Mesothelial cell of epicardium (in vitro differentiated cells): ENCODE data around the gene SLCO2A1. TPM values are rescaled to one million over a fixed set of nuclear protein-coding genes. Genes with fewer than 3 reads are reported as not detected.

Experiments used
- DNase-seq, 2 experiments: peaks; one replicate each; pipeline ENCODE4 v3.0.0; 2021; ENCODE audit warnings: low spot score in 2 of 2; ENCODE audit not compliant: unreplicated experiment in 2 of 2
- H3K27ac Mint-ChIP-seq: 2 replicates; pipeline ENCODE4 v1.8.0; 2021; ENCODE audit warnings: mixed read lengths
- H3K27me3 Mint-ChIP-seq: 2 replicates; pipeline ENCODE4 v1.8.0; 2021; ENCODE audit warnings: low read depth, mixed read lengths
- H3K36me3 Mint-ChIP-seq: 2 replicates; pipeline ENCODE4 v1.8.0; 2021; ENCODE audit warnings: mixed read lengths
- H3K4me1 Mint-ChIP-seq: 2 replicates; pipeline ENCODE4 v1.8.0; 2021; ENCODE audit warnings: mixed read lengths
- H3K4me3 Mint-ChIP-seq: 2 replicates; pipeline ENCODE4 v1.8.0; 2021; ENCODE audit warnings: mild to moderate bottlenecking, moderate library complexity, mixed read lengths
- H3K9me3 Mint-ChIP-seq: 2 replicates; pipeline ENCODE4 v1.8.0; 2021; ENCODE audit warnings: mixed read lengths
- total RNA-seq: library from RNA; stranded (reverse); gene quantifications from 3 replicates; pipeline ENCODE4 v1.2.1, GENCODE V29; 2021
- TF ChIP-seq, protein P1 (sequence below): fragments of 200-600 bp; sonication (generic); IDR thresholded peaks from one replicate; pipeline ENCODE4 v1.5.0; 2021; ENCODE audit warnings: antibody characterized with exemption; ENCODE audit not compliant: unreplicated experiment

Gene SLCO2A1
- total RNA-seq, 1 donor from 2014 or later: 24.1 TPM

DNA sequence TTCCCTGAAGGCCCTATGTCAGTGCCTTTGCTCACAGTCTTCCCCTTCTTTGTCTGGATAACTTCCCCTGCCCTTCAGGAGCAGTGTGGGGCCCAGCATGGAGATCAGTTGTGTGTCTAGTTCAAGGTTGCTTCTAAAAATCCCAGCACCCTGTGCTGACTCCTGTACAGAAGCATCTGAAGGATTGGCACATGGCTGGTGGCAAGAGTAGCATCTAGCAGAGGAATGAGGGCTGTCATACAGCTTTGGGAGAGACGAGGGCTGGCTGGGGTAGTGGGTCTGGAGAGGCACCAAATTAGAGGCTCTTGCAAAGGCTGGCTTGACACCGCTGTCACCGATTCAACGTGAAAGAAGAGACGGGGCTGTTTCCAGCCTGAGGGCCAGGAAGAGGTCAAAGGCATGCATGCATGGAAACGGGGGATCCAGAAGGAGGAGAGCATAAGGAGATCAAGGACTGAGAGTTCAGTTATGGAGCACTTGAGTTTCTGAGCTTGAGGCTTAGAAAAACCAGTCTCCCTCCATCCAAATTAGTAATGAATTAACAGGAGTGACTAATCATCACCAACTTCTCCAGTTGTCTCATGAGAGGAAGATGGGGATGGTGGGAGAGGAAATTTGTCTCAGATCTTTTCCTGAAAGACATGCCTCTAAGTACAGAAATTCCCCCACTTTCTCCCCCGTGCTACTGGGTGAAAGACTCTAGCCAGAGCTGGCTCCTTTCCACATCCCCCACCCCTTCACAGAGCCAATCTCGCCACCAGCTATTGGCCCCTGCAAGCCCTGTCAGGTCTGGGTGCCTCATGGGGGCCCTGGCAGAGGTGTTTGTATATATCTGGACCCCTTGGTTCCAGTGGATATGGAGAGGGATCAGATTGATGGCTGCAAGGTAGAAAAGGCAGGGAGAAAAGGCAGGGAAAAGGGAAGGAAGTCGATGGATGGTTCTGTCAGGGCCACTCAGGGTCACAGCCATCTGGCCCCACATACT is 45.9 kb downstream of the SLCO2A1 start:
- peaks cover 27% of the 10 kb centered on the region for H3K4me1 Mint-ChIP-seq
- H3K27ac Mint-ChIP-seq: no peak overlapping the region

DNA sequence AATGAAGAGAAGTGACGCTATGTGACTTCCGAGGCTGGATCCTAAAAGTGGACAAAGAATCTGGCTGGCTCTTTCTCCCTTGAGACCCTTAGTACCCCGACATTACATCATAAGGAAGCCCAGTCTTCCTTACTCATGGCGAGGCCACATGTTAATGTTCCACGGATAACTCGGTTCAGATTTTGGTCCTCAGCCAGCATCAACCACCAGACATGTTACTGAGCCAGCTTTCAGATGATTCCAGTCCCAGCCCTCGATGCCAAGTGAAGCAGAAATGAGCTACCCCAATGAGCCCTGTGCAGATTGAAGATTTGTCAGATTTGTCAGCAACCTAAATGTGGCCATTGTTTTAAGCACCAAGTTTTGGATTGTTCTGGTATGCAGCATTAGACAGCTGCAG is 46.6 kb downstream of the SLCO2A1 start:
- H3K4me3 Mint-ChIP-seq: no peak overlapping the region
- H3K27ac Mint-ChIP-seq: no peak overlapping the region
- no peaks in the 10 kb centered on the region for H3K9me3 Mint-ChIP-seq
- H3K4me1 Mint-ChIP-seq: peaks cover 20% of the 10 kb centered on the region
- TF ChIP-seq, protein P1, sequence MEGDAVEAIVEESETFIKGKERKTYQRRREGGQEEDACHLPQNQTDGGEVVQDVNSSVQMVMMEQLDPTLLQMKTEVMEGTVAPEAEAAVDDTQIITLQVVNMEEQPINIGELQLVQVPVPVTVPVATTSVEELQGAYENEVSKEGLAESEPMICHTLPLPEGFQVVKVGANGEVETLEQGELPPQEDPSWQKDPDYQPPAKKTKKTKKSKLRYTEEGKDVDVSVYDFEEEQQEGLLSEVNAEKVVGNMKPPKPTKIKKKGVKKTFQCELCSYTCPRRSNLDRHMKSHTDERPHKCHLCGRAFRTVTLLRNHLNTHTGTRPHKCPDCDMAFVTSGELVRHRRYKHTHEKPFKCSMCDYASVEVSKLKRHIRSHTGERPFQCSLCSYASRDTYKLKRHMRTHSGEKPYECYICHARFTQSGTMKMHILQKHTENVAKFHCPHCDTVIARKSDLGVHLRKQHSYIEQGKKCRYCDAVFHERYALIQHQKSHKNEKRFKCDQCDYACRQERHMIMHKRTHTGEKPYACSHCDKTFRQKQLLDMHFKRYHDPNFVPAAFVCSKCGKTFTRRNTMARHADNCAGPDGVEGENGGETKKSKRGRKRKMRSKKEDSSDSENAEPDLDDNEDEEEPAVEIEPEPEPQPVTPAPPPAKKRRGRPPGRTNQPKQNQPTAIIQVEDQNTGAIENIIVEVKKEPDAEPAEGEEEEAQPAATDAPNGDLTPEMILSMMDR: no peak
- no peak for DNase-seq
- H3K36me3 Mint-ChIP-seq: peaks cover 3% of the 10 kb centered on the region
- H3K27me3 Mint-ChIP-seq: no peaks in the 10 kb centered on the region

More for the DNA sequence above, 45.9 kb downstream of the SLCO2A1 start:
- Mint-ChIP-seq H3K9me3 (no peaks in the 10 kb centered on the region), H3K36me3 (peaks cover 3% of the 10 kb centered on the region), H3K4me3 (no peak overlapping the region), H3K27me3 (no peaks in the 10 kb centered on the region)
- no peak for DNase-seq
- TF ChIP-seq, protein P1: no peak

DNA sequence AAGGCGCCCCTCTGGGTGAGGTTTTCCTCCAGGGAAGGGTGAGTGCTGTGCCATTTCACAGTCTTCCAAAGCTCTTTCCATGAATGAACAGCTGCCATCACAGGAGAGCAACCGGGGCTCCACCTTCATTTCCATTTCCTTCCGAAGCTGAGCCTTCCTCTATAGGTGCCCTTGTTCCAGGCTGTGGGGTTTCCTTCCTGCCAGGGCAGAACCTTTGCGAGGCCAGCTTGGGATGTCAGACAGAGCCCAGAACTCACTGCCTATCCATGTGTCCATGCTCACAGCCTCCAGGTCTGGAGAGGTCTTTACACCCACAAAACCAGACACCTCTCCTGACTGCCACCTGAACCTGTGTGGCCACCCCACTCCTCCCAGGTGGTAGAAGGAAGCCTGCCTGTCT is 49.2 kb downstream of the SLCO2A1 start:
- Mint-ChIP-seq H3K9me3 (no peaks in the 10 kb centered on the region), H3K27ac (no peak overlapping the region), H3K4me3 (no peak overlapping the region), H3K27me3 (no peaks in the 10 kb centered on the region), H3K36me3 (peaks cover 7% of the 10 kb centered on the region), H3K4me1 (no peaks in the 10 kb centered on the region)
- no peak for DNase-seq
- TF ChIP-seq, protein P1: no peak

DNA sequence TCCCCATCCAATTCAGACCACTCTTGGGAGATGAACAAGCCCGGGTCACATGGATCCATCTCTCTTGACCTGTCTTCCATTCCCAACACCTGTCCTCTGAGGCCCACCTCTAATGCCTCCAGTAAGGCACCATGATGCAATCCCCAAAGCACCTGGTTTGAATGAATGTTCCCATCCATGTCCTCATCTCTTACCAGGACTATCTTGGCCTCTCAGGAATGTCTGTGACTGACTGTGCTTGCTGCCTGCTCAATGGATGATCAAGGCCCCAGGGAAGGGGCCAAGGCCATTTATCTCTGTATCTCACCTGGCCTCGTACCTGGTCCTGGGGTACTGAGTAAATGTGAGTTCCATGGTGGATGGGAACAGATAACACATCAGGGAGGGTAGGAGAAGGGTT is 49.7 kb downstream of the SLCO2A1 start:
- H3K27ac Mint-ChIP-seq: no peak overlapping the region
- TF ChIP-seq, protein P1: no peak
- H3K9me3 Mint-ChIP-seq: no peaks in the 10 kb centered on the region
- H3K36me3 Mint-ChIP-seq: peaks cover 8% of the 10 kb centered on the region
- no peaks in the 10 kb centered on the region for H3K27me3 Mint-ChIP-seq
- H3K4me1 Mint-ChIP-seq: no peaks in the 10 kb centered on the region
- no peak for DNase-seq
- no peak overlapping the region for H3K4me3 Mint-ChIP-seq

DNA sequence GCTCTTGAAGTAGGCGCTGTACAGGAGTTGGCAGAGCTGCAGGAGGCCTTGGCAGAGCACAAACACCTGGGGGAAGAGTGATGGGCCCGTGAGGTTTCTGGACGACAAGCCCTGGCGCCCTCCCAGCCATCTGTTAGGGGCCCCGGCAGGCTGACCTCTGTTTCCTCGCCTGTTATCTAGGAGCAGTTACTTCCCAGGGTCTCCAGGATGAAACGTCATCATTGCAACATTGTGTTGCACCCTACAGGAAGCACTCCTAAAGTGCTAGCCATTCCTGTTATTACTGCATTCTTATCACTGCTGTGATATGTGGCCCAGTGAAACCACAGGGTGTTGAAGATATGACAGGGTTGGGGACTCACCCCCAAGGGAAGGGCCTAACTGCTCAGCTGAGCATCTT is 50.2 kb downstream of the SLCO2A1 start:
- Mint-ChIP-seq H3K9me3 (no peaks in the 10 kb centered on the region), H3K4me1 (no peaks in the 10 kb centered on the region), H3K36me3 (peaks cover 10% of the 10 kb centered on the region)

More for the DNA sequence above, 50.2 kb downstream of the SLCO2A1 start:
- no peaks in the 10 kb centered on the region for H3K27me3 Mint-ChIP-seq
- no peak overlapping the region for H3K4me3 Mint-ChIP-seq
- TF ChIP-seq, protein P1: no peak
- DNase-seq: no peak
- no peak overlapping the region for H3K27ac Mint-ChIP-seq
